OCI-LY7 (cell line): Measurements from ENCODE around the gene AHCY. TPM values are rescaled to one million over a fixed set of nuclear protein-coding genes. Genes with fewer than 3 reads are reported as not detected.
A peak's percentile ranks its signal among the peaks of the same experiment; 100 is the strongest.
"Not testable (repeated sequence)": the region's sequence is repeated elsewhere in the genome, so short reads cannot be mapped to it uniquely, and the experiment has no call there.

ENCODE experiments used
- BruUV-seq: library from RNA; stranded (reverse); fragments of 400-500 nt; replicated peaks from 2 replicates; lab custom pipeline; 2021; lab: Mats Ljungman, UMichigan
- CTCF ChIA-PET: fragments of 300-600 bp; sonication (Branson Sonifier 250); formaldehyde crosslinking; loops from one replicate; lab custom pipeline; 2022; ENCODE audit warnings: antibody characterized with exemption; ENCODE audit not compliant: unreplicated experiment; lab: Charles Lee
- POLR2A ChIA-PET: fragments of 300-600 bp; sonication (Branson Sonifier 250); formaldehyde crosslinking; loops from one replicate; lab custom pipeline; 2022; ENCODE audit warnings: antibody characterized with exemption; lab: Charles Lee
- DNase-seq: peaks from one replicate; pipeline ENCODE4 v3.0.0-alpha.2; 2015; ENCODE audit warnings: low spot score
- H2AFZ ChIP-seq: fragments of 200-600 bp; sonication (generic), shearing (Covaris generic); 2 replicates; pipeline ENCODE4 v1.6.1; 2014; ENCODE audit warnings: mild to moderate bottlenecking, antibody characterized with exemption, low read length, moderate library complexity
- H3K27ac ChIP-seq: fragments of 200-600 bp; sonication (generic); 2 replicates; pipeline ENCODE4 v1.5.1; 2014; ENCODE audit warnings: mixed run types, low read depth, mild to moderate bottlenecking, moderate library complexity, low read length, inconsistent platforms; ENCODE audit not compliant: poor library complexity, severe bottlenecking
- H3K36me3 ChIP-seq: fragments of 200-600 bp; sonication (generic); 2 replicates; pipeline ENCODE4 v1.6.1; 2014; ENCODE audit warnings: mild to moderate bottlenecking, antibody characterized with exemption, low read length, moderate library complexity, mixed read lengths; ENCODE audit not compliant: insufficient read depth
- H3K4me1 ChIP-seq: fragments of 200-600 bp; sonication (generic); 2 replicates; pipeline ENCODE4 v1.5.1; 2014; ENCODE audit warnings: mild to moderate bottlenecking, low read length; ENCODE audit not compliant: insufficient read depth, poor library complexity, severe bottlenecking
- H3K4me2 ChIP-seq: fragments of 200-600 bp; sonication (generic); 2 replicates; pipeline ENCODE4 v1.6.1; 2014; ENCODE audit warnings: mild to moderate bottlenecking, low read length
- H3K4me3 ChIP-seq: fragments of 200-600 bp; sonication (generic); 2 replicates; pipeline ENCODE4 v1.5.1; 2014; ENCODE audit warnings: mild to moderate bottlenecking, low read depth, low read length; ENCODE audit not compliant: poor library complexity, severe bottlenecking
- H3K79me2 ChIP-seq: fragments of 200-600 bp; sonication (generic); 2 replicates; pipeline ENCODE4 v1.6.1; 2016; ENCODE audit warnings: low read depth, mild to moderate bottlenecking, low read length, moderate library complexity, mixed read lengths; ENCODE audit not compliant: insufficient read depth
- H3K9me2 ChIP-seq: fragments of 200-600 bp; sonication (generic); 2 replicates; pipeline ENCODE4 v1.6.1; 2016; ENCODE audit warnings: mild to moderate bottlenecking, low read length, mixed read lengths; ENCODE audit not compliant: insufficient read depth
- H3K9me3 ChIP-seq: fragments of 200-600 bp; sonication (generic); 2 replicates; pipeline ENCODE4 v1.6.1; 2014; ENCODE audit warnings: mild to moderate bottlenecking, mixed run types, low read length, mixed read lengths
- H4K20me1 ChIP-seq: fragments of 200-600 bp; sonication (generic); 2 replicates; pipeline ENCODE4 v1.6.1; 2014; ENCODE audit warnings: mild to moderate bottlenecking, antibody characterized with exemption, low read length, moderate library complexity, mixed read lengths; ENCODE audit not compliant: insufficient read depth
- CTCF ChIP-seq: fragments of 200-600 bp; sonication (generic); conservative IDR thresholded peaks from 2 replicates; pipeline ENCODE4 v1.5.1; 2014; ENCODE audit warnings: mild to moderate bottlenecking, antibody characterized with exemption, low read length, moderate library complexity, mixed read lengths
- EZH2phosphoT487 ChIP-seq: fragments of 200-600 bp; sonication (generic); IDR thresholded peaks from 2 replicates; pipeline ENCODE4 v1.6.1; 2018; ENCODE audit warnings: low read depth, borderline replicate concordance, mild to moderate bottlenecking, mixed run types, antibody characterized with exemption, low read length, moderate library complexity, mixed read lengths
- intact Hi-C: fragments of 100-400 bp; cut with micrococcal nuclease; formaldehyde crosslinking; loops from one replicate; pipeline ENCODE4 v1.10.0; 2022; ENCODE audit not compliant: unreplicated experiment
- total RNA-seq, 2 experiments: library from RNA; depleted of rRNA in 1 of 2; stranded (reverse); fragments of >200 nt in 1 of 2; shearing (Covaris generic) in 1 of 2; gene quantifications; 2 replicates each; pipeline ENCODE4 v1.2.3, GENCODE V29; 2014 to 2022

The AHCY gene
- total RNA-seq, 2 experiments from 2014 or later: 133 to 218 TPM

GRCh38 chr20:34299556-34300255 lies 3.4 kb downstream of the AHCY start:
- Histone ChIP-seq H2AFZ (no peak overlapping the region), H3K4me2 (peak overlapping the region; percentile 68), H4K20me1 (peaks cover 13% of the 10 kb centered on the region; the same call in 1 of the 2 replicates), H3K27ac (peak overlapping the region; percentile 16), H3K9me2 (no peaks in the 10 kb centered on the region), H3K4me1 (peaks cover 41% of the 10 kb centered on the region), H3K9me3 (no peaks in the 10 kb centered on the region), H3K79me2 (peaks cover 73% of the 10 kb centered on the region), H3K36me3 (peaks cover 59% of the 10 kb centered on the region), H3K4me3 (peak overlapping the region; percentile 81)
- intact Hi-C loops: no loop called here
- DNase-seq: no peak
- TF ChIP-seq CTCF (no peak), EZH2phosphoT487 (no peak)
- CTCF ChIA-PET: no interaction called here
- no TSS peak for BruUV-seq
- POLR2A ChIA-PET: interaction anchor here (0.6 kb wide), 1 partner anchor 165 kb away, joined by 5 read pairs; no protein-coding TSS in a partner anchor

- not testable (repeated sequence) for BruUV-seq
- peaks cover 73% of the 10 kb centered on the region for H3K79me2 ChIP-seq
Observed at GRCh38 chr20:34298294-34298784, 4.8 kb downstream of the AHCY start.

More at GRCh38 chr20:34298294-34298784, 4.8 kb downstream of the AHCY start:
- CTCF ChIA-PET, POLR2A ChIA-PET, DNase-seq, intact Hi-C loops, H3K9me2 ChIP-seq, H3K27ac ChIP-seq, H3K4me3 ChIP-seq, H2AFZ ChIP-seq, H3K9me3 ChIP-seq, H3K4me2 ChIP-seq: not testable (repeated sequence)
- peaks cover 35% of the 10 kb centered on the region for H3K4me1 ChIP-seq
- peaks cover 13% of the 10 kb centered on the region; the same call in 1 of the 2 replicates for H4K20me1 ChIP-seq
- H3K36me3 ChIP-seq: peaks cover 73% of the 10 kb centered on the region
- peak; percentile 58 for TF ChIP-seq CTCF
